ENCODE measurements around the gene TCF25. TPM values are rescaled to one million over a fixed set of nuclear protein-coding genes. Genes with fewer than 3 reads are reported as not detected.

TCF25 gene
- total and polyA plus RNA-seq, 4 donors = 47.6 to 273 (median 216) TPM

DNA sequence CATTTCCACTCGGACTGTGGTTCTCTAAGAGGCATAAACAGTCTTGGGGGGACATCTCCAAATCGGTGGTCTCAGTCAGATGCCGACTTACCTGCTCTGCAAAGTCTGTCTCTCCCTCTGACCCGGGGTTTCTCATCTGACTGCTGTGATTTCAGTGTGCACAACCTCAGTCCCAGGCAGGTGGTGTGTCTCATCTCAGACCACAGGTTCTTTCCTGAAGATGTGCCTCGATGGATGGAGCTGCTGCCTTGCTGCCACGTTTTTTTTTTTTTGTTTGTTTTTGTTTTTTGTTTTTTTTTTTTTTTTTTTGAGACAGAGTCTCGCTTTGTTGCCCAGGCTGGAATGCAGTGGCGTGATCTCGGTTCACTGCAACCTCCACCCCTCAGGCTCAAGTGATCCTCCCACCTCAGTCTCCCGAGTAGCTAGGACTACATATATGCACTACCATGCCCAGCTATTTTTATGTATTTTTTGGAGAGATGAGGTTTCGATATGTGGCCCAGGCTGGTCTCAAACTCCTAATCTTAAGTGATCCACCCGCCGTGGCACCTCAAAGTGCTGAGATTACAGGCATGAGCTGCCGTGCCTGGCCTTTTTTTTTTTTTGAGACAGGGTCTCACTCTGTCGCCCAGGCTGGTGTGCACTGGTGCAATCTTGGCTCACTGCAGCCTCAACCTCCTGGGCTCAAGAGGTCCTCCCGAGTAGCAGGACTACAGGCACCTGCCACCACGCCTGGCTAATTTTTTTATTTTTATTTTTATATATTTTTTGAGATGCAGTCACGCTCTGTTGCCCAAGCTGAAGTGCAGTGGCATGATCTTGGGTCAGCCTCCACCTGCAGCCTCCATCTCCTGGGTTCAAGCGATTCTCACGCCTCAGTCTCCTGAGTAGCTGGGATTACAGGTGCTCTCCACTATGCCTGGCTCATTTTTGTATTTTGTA is 29.7 kb upstream of the TCF25 start:
- no peaks in the 10 kb centered on the region for H3K9me3 ChIP-seq (ENCODE audit: control insufficient read depth, low read length)
- H3K36me3 ChIP-seq (ENCODE audit: control insufficient read depth in 1 of 2, insufficient read depth in 2 of 2, low read length in 1 of 2) = no peaks in the 10 kb centered on the region
- H3K27ac ChIP-seq (ENCODE audit: low read depth in 1 of 2, low read length in 2 of 2) = no peak overlapping the region
- H3K4me1 ChIP-seq (ENCODE audit: control insufficient read depth in 1 of 2, insufficient read depth in 2 of 2, low read length in 2 of 2) = no peaks in the 10 kb centered on the region
- no peaks in the 10 kb centered on the region for H3K27me3 ChIP-seq (ENCODE audit: control insufficient read depth in 1 of 2, insufficient read depth in 2 of 2, low read length in 1 of 2)
- 72 to 78% methylated on average over 17 to 19 of the region's 20 CpGs for WGBS, 2 donors
- ATAC-seq (ENCODE audit: low FRiP score) = no peak
- intact Hi-C loops (cut with DNase I) = no loop called here
- DNase-seq = no peak
- H3K4me3 ChIP-seq (ENCODE audit: low read length in 2 of 2) = no peak overlapping the region

DNA sequence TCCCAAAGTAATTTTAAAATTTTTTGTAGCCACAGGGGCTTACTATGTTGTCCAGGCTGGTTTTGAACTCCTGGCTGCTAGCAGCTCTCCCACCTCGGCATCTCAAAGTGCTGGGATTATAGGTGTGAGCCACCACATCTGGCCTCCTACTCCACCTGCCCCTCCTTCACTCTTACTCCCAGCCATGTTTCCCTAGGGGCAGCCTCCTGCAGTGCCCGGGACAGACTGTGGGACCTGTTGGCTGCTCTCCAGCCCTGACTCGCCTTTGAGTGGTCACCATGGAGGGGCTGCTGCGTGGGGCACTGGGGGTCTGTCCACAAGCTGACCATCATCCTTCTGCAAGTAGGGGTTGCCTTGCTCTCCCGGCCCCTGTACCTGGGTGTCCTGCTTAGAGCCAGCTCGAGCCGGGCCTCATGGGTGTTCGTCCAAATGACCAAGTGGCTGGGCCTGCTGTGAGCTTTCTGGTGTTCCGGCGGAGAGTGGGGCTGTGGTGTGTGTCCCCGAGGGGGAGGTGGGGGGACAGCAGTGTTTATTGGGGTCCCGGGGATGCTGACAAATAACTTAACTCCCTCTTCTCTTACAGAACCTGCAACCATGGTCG is 28.6 kb upstream of the TCF25 start:
- H3K27me3 ChIP-seq (ENCODE audit: control insufficient read depth in 1 of 2, insufficient read depth in 2 of 2, low read length in 1 of 2) = no peaks in the 10 kb centered on the region
- no peaks in the 10 kb centered on the region for H3K9me3 ChIP-seq (ENCODE audit: control insufficient read depth, low read length)
- no peaks in the 10 kb centered on the region for H3K4me1 ChIP-seq (ENCODE audit: control insufficient read depth in 1 of 2, insufficient read depth in 2 of 2, low read length in 2 of 2)
- ATAC-seq (ENCODE audit: low FRiP score) (peak; percentile 33), DNase-seq (no peak)
- no peak overlapping the region for H3K27ac ChIP-seq (ENCODE audit: low read depth in 1 of 2, low read length in 2 of 2)
- 74 to 76% methylated on average over 13 of the region's 13 CpGs for WGBS, 2 donors
- no peaks in the 10 kb centered on the region for H3K36me3 ChIP-seq (ENCODE audit: control insufficient read depth in 1 of 2, insufficient read depth in 2 of 2, low read length in 1 of 2)
- intact Hi-C loops (cut with DNase I) = no loop called here
- H3K4me3 ChIP-seq (ENCODE audit: low read length in 2 of 2) = no peak overlapping the region

DNA sequence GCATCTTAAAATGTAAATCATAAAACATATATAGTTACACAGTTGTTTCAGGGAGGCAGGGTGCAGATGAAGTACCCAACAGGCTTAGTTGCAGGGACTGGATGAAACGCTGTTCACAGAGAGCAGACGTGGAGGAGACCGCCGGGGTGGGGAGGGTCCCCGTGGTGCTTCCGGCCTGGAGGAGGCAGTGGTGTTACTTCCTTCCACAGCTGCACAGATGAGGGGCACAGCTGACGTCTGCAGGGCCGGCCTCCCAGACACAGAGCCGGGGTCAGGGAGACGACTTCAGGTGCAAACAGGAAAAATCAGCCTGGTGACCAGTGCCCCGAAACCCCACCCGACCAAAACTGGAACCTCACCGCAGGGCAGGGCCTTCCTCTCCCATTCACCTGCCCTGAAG is 28.0 kb upstream of the TCF25 start:
- H3K27me3 ChIP-seq (ENCODE audit: control insufficient read depth in 1 of 2, insufficient read depth in 2 of 2, low read length in 1 of 2) = no peaks in the 10 kb centered on the region
- ATAC-seq (ENCODE audit: low FRiP score) (no peak), DNase-seq (no peak)
- no peak overlapping the region for H3K4me3 ChIP-seq (ENCODE audit: low read length in 2 of 2)
- intact Hi-C loops (cut with DNase I) = no loop called here
- no peaks in the 10 kb centered on the region for H3K4me1 ChIP-seq (ENCODE audit: control insufficient read depth in 1 of 2, insufficient read depth in 2 of 2, low read length in 2 of 2)
- H3K36me3 ChIP-seq (ENCODE audit: control insufficient read depth in 1 of 2, insufficient read depth in 2 of 2, low read length in 1 of 2) = no peaks in the 10 kb centered on the region
- 69 to 71% methylated on average over 13 of the region's 13 CpGs for WGBS, 2 donors
- no peak overlapping the region for H3K27ac ChIP-seq (ENCODE audit: low read depth in 1 of 2, low read length in 2 of 2)
- H3K9me3 ChIP-seq (ENCODE audit: control insufficient read depth, low read length) = no peaks in the 10 kb centered on the region

DNA sequence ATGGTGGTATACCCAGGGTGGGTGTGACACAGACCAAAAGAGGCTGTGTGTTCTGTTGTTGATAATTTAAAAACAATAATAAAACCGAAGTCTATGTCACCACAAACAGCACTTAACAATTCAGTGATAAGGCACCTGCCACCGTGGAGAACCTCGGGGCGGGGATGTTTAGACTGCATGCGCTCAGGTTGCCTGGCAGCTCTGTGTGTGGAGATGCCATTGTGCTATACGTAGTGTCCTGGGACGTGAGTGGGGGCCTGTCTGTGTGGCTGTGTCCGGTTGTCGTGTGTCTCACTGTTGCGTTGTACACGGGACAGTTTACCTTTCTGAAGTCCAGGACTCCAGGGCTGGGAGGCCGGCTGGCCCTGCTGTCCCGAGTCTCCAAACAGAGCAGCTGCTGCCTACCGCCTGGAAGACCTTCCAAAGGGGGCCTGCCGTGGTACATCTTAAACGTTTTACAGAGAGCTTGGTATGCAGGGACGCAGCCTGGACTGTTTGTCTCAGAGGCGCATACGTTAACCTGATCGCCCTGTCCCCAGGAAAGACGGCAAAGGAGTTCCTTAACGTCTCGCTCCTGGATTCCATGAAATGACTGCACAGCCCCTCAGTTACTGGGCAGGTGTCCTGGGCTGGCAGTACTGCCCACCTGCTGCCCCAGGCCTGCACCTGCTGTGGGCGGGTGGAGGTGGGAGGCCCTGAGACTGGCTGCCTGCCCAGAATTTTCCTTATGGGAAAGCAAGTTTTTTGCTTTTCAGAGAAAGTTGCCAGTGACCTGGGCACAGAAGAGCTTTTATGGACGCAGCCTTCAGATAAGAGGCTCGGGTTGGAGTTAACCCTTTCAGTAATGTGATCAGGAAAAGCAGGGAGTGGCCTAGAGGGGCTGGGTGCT is 26.1 kb upstream of the TCF25 start:
- H3K36me3 ChIP-seq (ENCODE audit: control insufficient read depth in 1 of 2, insufficient read depth in 2 of 2, low read length in 1 of 2) = no peaks in the 10 kb centered on the region
- H3K4me3 ChIP-seq (ENCODE audit: low read length in 2 of 2) = no peak overlapping the region
- intact Hi-C loops (cut with DNase I) = no loop called here
- DNase-seq = no peak
- 73 to 74% methylated on average over 26 of the region's 26 CpGs for WGBS, 2 donors
- no peaks in the 10 kb centered on the region for H3K9me3 ChIP-seq (ENCODE audit: control insufficient read depth, low read length)
- no peaks in the 10 kb centered on the region for H3K27me3 ChIP-seq (ENCODE audit: control insufficient read depth in 1 of 2, insufficient read depth in 2 of 2, low read length in 1 of 2)
- no peaks in the 10 kb centered on the region for H3K4me1 ChIP-seq (ENCODE audit: control insufficient read depth in 1 of 2, insufficient read depth in 2 of 2, low read length in 2 of 2)
- H3K27ac ChIP-seq (ENCODE audit: low read depth in 1 of 2, low read length in 2 of 2) = no peak overlapping the region
- no peak for ATAC-seq (ENCODE audit: low FRiP score)

DNA sequence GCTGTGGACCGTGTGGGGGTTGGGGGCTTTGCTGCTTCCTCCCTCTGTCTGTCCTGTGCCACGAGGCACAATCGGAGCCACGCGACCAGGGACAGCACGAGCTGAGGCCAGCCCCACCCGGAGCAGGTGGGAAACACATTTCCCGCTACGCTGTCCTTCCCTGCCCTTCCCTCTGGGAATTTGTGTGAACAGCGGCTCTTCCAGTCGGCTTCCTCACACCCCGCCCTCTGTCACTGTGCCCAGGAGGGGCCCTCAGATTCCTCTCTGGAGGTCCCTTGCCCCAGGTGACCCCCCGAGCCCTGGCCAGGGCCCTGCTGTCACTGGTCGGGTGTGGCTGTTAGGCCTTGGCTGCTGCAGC is 25.5 kb upstream of the TCF25 start:
- no peaks in the 10 kb centered on the region for H3K36me3 ChIP-seq (ENCODE audit: control insufficient read depth in 1 of 2, insufficient read depth in 2 of 2, low read length in 1 of 2)
- ATAC-seq (ENCODE audit: low FRiP score) = no peak
- 78 to 80% methylated on average over 14 of the region's 14 CpGs for WGBS, 2 donors
- H3K27ac ChIP-seq (ENCODE audit: low read depth in 1 of 2, low read length in 2 of 2) = no peak overlapping the region
- DNase-seq = no peak
- no peaks in the 10 kb centered on the region for H3K9me3 ChIP-seq (ENCODE audit: control insufficient read depth, low read length)
- H3K4me3 ChIP-seq (ENCODE audit: low read length in 2 of 2) = no peak overlapping the region
- intact Hi-C loops (cut with DNase I) = no loop called here
- no peaks in the 10 kb centered on the region for H3K27me3 ChIP-seq (ENCODE audit: control insufficient read depth in 1 of 2, insufficient read depth in 2 of 2, low read length in 1 of 2)
- no peaks in the 10 kb centered on the region for H3K4me1 ChIP-seq (ENCODE audit: control insufficient read depth in 1 of 2, insufficient read depth in 2 of 2, low read length in 2 of 2)

DNA sequence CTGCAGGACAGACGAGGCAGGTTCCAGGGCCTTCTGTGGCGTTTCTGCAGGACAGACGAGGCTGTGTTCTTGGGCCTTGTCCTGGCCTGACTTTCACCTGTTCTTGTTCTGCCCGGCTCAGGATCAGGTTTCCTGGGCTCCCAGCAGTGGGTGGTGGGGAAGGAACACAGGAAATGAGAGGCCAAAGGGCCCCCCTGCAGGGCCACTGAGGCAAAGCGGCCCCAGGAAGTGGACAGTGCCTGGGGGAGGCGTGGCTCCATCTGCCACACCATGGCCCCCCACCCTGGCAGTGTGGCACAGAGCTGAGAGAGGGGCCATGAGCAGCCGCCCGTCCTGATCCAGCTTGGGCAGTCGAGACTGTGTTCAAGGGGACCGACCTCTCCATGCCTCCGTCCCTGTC is 24.4 kb upstream of the TCF25 start:
- Histone ChIP-seq H3K27ac (ENCODE audit: low read depth in 1 of 2, low read length in 2 of 2) (no peak overlapping the region), H3K9me3 (ENCODE audit: control insufficient read depth, low read length) (no peaks in the 10 kb centered on the region), H3K36me3 (ENCODE audit: control insufficient read depth in 1 of 2, insufficient read depth in 2 of 2, low read length in 1 of 2) (no peaks in the 10 kb centered on the region), H3K4me3 (ENCODE audit: low read length in 2 of 2) (no peak overlapping the region), H3K4me1 (ENCODE audit: control insufficient read depth in 1 of 2, insufficient read depth in 2 of 2, low read length in 2 of 2) (no peaks in the 10 kb centered on the region), H3K27me3 (ENCODE audit: control insufficient read depth in 1 of 2, insufficient read depth in 2 of 2, low read length in 1 of 2) (no peaks in the 10 kb centered on the region)
- 91 to 93% methylated on average over 11 of the region's 11 CpGs for WGBS, 2 donors
- intact Hi-C loops (cut with DNase I) = no loop called here
- no peak for DNase-seq
- no peak for ATAC-seq (ENCODE audit: low FRiP score)

DNA sequence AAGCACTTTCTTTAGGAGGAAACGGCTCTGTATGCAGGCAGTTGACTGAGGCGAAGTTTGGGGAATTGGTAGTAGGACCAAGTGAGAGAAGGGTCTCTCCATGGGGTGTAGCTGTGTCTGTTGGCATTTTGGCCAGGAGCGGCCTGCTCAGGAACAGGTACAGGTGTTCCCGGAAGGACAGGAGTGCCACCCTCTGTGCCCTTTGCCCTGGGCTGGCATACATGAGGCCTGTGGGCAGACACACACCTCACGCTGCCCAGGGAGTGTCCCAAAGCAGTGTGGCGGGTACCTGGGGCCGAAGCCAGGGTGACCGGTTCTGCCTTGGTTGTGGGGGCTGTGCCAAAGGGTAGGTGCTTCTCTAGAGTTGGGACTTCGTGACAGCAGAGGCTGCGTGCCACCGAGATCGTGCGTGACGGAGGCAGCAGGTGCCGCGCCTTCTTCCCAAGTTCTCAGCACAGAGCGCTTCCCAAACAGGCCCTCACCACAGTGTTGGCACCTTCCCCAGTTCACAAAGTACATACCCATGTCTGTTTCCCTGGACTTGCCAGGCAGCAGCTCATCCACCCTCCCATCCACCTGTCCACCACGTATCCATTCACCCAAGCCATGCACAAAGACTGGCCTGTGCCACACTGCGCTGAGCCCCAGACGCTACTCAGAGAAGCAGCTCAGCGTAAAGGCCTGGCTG is 19.9 kb upstream of the TCF25 start:
- intact Hi-C loops (cut with DNase I) = no loop called here
- Histone ChIP-seq H3K36me3 (ENCODE audit: control insufficient read depth in 1 of 2, insufficient read depth in 2 of 2, low read length in 1 of 2) (no peaks in the 10 kb centered on the region), H3K9me3 (ENCODE audit: control insufficient read depth, low read length) (no peaks in the 10 kb centered on the region), H3K4me3 (ENCODE audit: low read length in 2 of 2) (no peak overlapping the region), H3K4me1 (ENCODE audit: control insufficient read depth in 1 of 2, insufficient read depth in 2 of 2, low read length in 2 of 2) (no peaks in the 10 kb centered on the region), H3K27ac (ENCODE audit: low read depth in 1 of 2, low read length in 2 of 2) (no peak overlapping the region), H3K27me3 (ENCODE audit: control insufficient read depth in 1 of 2, insufficient read depth in 2 of 2, low read length in 1 of 2) (no peaks in the 10 kb centered on the region)
- no peak for DNase-seq
- WGBS, 2 donors = 90 to 91% methylated on average over 21 of the region's 21 CpGs
- no peak for ATAC-seq (ENCODE audit: low FRiP score)

DNA sequence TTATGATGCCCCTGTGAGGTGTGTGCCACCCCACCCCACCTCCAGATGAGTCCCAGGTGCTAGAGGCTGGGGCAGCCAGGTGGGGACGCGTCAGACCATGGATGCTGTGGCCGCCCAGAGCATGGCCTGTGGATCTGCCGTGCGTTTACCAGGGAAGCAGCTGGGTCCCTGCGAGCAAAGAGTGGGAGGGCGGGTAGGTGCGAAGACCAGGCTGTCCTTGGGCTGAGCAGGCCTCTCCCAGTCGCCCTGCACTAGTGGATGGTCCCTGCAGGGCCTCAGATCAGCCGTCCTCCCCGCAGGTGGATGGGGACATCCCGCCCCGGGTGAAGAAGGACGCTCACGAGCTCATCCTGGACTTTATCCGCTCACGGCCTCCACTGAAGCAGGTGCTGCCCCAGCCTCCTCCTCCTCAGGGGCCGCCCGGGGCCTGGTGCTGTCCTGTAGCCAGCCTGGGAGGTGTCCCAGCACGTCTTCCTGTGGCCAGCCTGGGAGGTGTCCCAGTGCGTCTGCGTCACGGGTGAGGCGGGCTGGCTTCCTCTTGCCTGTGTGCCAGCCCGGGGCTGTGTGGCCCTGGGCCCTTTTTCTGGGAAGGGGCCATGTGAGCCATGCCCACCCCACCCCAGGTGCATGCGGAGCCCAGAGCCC is 18.0 kb upstream of the TCF25 start:
- WGBS, 2 donors = 93 to 97% methylated on average over 23 to 26 of the region's 26 CpGs

More for the DNA sequence above, 18.0 kb upstream of the TCF25 start:
- no peak for DNase-seq
- intact Hi-C loops (cut with DNase I) = no loop called here
- ATAC-seq (ENCODE audit: low FRiP score) = no peak
- Histone ChIP-seq H3K27me3 (ENCODE audit: control insufficient read depth in 1 of 2, insufficient read depth in 2 of 2, low read length in 1 of 2) (no peaks in the 10 kb centered on the region), H3K4me3 (ENCODE audit: low read length in 2 of 2) (no peak overlapping the region), H3K27ac (ENCODE audit: low read depth in 1 of 2, low read length in 2 of 2) (no peak overlapping the region), H3K9me3 (ENCODE audit: control insufficient read depth, low read length) (no peaks in the 10 kb centered on the region), H3K36me3 (ENCODE audit: control insufficient read depth in 1 of 2, insufficient read depth in 2 of 2, low read length in 1 of 2) (no peaks in the 10 kb centered on the region), H3K4me1 (ENCODE audit: control insufficient read depth in 1 of 2, insufficient read depth in 2 of 2, low read length in 2 of 2) (no peaks in the 10 kb centered on the region)
